C1 segment of cervical spinal cord (tissue), 14 donors: Measurements from ENCODE around the gene DNALI1.
A peak's percentile ranks its signal among the peaks of the same experiment; 100 is the strongest.
"Not testable (repeated sequence)": the region's sequence is repeated elsewhere in the genome, so short reads cannot be mapped to it uniquely, and the experiment has no call there.

ENCODE experiments used
- DNase-seq, 14 donors: peaks; one replicate each; lab custom pipeline; 2025; lab: John Stamatoyannopoulos, UW

The DNALI1 gene

DNA sequence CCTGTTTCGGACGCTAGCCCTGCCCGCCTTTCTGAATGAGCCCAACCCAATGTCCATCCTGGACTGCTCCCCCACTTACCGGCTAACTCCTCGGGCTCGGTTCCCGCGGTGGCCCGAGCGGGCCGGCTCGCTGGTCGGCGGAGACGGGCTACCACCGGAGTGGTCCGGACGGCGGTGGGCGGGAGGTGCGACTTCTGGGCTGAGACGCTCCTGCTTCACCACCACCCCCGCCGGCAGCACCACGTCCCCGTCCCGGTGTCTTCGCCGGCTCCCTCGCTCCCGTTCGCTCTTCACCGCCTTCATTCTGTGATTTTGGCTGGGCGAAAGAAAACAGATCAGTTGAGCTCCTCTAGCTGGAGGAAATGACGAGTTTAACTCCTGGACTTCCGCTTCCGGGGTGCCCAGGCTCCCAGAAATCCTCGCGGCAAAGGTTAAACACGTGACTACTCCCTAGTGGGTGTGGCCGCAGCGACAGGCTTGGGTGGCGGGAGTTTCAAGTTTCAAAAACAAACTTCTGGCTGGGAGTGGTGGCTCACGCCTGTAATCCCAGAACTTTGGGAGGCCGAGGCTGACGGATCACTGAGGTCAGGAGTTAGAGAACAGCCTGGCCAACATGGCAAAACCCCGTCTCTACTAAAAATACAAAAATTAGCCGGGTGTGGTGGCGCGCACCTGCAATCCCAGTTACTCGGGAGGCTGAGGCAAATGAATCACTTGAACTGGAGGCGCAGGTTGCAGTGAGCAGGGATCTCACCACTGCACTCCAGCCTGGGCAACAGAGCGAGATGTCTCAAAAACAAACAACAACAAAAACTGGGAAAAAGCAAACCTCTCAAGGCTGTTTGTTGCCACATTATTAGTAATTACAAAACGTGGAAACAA, 2.6 kb upstream of the DNALI1 start, which contains the start of gene SNIP1:
Gene SNIP1 (minus strand): TSS at position 367 of the 882 bp plus-strand sequence. CDS start 64 bp downstream, at position 303.
- peak; percentile 69 to 95 (median 90) for DNase-seq

DNA sequence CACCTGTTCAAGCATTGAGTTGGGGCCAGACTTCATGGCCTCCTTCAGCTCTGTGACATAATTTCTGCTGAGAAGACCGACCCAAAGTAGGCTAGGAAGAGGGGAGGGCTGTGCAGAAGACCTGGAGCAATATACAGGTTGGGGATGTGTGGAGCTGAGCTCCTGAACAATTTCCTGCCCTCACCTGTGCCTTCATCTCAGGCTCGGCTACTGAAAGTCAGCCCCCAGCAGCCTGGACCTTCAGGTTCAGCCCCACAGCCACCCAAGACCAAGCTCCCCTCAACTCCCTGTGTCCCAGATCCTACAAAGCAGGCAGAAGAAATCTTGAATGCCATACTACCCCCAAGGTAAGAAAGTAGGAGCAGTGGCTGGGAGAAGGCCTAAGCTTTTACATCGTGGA, 662 bp downstream of the DNALI1 start:
- DNase-seq = no peak

DNA sequence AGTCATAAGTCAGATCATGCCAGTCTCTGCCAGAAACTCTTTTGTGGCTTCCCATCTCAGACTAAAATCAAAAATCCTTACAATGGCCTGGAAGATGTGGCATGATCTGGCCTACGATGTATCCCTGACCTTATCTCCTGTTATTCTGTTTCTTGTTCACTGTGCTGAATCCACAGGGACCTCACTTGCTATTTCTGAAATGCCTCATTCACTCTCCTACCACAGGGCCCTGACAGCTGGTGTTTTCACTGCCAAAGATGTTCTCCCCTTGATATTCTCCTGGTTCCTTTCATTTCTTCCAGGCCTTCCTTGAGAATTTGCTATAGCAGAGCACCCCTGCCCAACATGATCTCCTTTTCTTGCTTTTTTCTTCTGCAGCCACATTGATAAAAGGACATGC, 1.7 kb downstream of the DNALI1 start:
- no peak for DNase-seq

DNA sequence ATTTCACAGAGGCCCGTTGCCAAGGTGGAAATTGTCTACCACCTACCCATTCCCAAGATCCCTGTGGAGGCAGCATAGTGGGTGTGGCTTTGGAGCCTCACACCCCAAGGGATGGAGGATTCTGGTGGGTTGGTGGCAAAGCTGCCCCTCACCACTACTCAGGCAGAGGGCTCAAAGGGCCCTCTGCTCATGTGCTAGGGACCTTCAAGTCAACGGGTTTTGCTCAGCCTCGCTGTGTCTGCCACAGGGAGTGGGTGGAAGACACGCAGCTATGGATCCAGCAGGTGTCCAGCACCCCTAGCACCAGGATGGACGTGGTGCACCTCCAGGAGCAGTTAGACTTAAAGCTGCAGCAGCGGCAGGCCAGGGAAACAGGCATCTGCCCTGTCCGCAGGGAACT, 2.3 kb downstream of the DNALI1 start:
- no peak for DNase-seq

DNA sequence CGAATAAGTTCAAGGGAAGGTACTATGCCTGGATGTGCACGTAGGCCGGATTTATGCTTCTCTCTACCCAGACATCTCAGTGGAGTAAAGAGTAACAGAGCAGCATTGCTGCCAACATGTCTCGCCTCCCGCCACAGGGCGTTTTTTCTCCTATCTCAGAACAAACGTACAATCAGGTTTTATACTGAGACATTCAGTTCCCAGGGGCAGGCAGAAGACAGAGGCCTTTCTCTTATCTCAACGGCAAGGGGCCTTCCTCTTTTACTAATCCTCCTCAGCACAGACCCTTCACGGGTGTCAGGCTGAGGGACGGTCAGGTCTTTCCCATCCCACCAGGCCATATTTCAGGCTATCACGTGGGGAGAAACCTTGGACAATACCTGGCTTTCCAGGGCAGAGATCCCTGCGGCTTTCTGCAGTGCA, 3.2 kb downstream of the DNALI1 start:
- DNase-seq = not testable (repeated sequence)

DNA sequence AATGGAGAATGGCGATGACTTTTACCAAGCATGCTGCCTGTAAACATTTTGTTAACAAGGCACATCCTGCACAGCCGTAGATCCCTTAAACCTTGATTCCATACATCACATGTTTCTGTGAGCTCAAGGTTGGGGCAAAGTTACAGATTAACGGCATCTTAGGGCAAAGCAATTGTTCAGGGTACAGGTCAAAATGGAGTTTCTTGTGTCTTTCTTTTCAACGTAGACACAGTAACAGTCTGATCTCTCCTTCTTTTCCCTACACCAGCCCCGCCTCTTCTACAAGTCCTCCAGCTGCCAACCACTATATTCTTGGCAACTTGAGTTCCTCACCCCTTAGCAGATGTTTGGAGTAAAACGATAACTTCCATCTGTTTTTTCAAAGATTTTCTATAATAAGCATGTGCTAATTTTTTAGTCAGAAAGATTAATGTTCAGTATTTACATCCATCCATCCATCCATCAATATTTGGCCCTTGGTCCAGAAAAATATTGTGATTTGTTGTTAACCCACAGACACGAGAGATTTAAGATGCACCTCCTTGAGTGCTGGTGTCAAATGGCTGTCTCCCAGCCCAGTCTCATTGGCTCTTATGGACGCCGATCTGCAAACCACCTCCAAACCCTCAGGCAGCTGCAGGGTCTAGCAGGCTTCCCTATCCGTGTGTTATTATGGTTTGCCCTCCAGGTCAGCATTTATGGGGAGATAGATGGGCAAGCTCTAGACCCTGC, 3.8 kb downstream of the DNALI1 start:
- DNase-seq = no peak

DNA sequence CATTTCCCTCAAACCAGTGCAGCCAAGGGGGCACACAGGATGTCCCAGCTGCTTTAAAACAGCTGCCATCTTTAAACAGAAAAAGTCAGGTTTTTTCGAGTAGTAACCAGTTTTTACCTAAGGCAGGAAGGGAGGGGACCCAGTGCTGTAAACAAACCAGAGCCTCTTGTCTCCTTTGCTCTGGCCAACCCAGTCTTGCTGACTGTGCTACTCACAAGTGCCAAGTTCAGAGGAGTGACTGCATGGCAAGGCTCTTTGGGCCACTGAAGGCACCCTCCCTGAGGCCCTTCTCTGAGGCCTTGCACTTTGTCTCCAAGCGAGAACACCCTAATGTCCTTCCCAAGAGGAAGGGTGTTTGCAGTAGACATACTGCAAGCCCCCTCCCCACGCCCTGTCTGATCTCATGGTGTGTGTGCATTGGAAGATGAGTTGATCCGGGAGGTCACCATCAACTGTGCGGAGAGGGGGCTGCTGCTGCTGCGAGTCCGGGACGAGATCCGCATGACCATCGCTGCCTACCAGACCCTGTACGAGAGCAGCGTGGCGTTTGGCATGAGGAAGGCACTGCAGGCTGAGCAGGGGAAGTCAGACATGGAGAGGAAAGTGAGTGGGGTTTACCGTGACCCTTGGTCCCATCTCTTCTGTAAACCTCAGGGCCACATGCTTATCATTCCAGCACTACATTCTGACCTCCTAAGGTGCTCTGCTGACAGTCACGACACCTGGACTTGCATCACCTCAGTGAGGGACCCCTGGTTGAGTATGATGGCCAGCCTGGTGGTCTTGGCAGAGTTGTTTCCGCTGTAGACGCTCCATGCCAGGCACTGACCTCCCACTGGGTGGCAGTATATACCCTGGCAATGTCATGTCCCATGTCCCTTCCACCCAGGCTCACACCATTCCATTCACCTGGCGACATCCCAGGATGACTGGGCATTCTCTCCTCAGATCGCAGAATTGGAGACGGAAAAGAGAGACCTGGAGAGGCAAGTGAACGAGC, 4.7 kb downstream of the DNALI1 start:
- no peak for DNase-seq

DNA sequence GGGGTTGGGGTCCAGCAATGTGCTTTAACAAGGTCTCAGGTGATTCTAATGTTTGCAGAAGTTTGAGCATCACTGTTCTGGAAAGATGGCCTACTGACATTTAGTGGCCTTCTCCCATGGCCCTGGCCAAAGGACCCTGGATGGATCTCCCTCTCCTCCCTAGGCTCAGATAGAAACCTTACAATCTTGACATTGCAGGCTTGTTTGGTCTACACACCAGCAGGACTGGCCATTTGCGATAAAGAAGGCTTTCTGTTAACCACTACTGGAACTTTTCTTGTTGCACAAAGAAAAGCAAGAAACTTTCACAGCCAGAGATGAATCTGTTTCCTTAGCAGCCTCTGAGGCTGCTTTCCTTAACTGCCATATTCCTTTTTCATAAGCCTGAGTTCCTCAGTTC, 6.2 kb downstream of the DNALI1 start:
- no peak for DNase-seq

DNA sequence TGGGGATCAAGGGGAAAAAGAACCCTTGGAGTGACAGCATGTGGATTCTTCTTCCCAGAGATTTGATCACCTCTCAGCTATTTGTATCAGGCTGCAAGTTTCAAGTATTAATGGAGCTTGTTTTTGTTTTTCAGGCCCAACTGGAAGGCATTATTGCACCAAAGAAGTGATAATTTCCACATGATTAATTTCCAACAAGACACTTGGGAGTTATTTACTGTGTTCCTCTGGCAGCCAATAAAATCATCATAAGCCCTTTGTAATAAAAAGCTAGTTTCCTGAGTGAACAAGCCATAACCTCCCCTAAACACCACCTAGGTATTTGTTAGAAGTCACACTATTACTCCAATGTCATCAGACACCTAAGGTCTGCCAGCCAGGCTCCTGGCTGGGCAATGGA, 8.2 kb downstream of the DNALI1 start:
- DNase-seq = no peak

DNA sequence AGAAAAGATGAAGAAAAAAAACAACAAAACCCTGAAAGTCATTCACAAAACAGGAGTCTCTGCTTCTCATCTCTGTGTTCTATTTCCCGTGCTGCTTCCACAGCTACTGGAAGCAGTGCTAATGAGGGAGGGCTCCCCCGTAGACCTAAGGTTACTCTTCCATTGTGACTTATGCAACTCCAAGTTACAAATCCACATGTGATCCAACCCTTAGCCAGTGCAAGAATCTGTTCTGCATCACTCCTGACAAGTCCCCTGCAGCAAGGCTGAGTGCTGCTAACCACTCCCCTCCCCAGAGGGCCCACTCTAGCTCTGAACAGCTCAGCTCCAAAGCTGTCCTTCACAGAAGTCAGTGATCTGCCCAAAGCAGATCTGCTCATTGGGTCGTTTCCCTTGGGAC, 10.3 kb downstream of the DNALI1 start:
- DNase-seq = no peak

DNA sequence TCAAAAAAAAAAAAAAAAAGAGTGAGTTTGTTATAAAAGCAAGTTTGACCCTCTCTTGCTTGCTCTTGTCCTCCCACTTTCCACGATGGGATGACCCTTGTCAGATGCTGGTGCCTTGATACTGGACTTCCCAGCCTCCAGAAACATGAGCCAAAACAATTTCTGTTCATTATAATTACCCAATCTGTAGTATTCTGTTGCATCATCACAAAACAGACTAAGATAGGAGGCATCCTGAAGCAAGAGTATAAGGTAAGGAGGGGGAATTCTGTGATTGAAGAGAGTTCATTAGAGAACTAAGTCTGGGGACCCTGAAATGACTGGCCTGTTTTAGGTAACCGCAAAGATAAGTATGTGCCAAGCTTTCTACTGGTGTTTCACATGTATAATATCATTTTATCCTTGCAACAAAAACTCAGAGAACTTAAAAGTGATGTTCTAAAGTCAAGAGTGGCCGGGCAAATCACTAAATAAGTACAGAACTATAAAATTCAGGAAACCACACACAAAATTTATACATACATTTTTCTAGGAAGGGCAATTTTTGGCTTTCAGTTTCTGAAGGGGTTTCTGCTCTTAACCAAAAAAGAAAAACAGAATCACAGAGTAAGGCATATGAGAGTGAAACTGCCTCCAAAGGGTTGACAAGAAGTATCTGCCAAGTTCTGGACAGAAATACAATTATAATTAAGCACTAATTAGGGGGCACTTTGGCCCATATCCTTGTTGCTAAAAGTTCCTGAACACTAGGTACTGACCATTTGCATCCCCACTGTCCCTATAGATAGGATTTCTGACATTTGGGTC, 14.0 kb downstream of the DNALI1 start:
- no peak for DNase-seq

DNA sequence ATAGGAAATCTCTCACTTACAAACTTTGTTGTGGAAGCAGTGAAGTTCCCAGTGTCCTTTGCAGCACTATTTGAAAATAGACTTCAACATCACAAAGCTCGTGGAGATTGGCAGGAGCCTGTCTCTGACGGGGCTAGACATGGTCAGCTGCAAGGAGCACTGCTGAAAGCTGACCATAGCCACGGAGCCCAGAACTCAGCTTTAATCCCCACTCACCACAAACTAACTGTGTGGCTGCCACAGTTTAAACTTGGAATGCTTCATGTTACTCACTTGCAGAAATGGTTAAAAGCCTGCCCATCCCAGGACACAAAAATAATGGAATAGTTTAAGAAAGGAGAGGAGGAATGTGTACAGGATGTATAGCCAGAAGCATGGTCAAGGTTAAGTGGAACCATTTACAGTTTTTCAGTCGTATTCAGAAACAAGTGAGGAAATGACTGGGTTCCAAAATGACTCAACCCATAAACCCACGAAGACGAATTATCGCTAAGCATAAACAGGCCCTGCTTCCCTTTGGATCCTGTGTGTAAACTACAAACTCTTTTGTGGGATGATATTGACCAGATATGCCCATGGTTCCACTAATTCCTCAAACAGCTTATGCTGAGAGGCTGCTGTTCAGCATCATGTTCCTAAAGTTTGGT, 18.2 kb downstream of the DNALI1 start:
- DNase-seq = no peak

DNA sequence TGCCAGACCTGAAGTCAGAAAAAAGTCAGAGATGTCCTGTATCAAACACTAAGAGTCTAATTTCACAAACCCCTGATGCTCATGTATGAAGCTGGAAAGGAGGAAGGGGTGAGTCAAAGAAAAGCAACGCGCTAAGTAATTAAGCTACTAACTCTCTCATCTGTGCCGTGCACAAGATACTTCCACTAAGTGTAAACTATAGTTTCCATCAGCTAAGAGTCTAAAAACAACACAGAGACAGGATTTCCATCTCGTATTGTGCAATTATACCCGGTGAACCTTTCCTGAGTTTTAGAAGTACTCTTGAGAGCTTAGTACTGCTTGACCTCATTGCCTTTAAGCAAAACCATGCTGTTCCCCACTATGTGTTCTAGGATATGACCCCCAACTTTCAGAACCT, 19.0 kb downstream of the DNALI1 start:
- DNase-seq = no peak

DNA sequence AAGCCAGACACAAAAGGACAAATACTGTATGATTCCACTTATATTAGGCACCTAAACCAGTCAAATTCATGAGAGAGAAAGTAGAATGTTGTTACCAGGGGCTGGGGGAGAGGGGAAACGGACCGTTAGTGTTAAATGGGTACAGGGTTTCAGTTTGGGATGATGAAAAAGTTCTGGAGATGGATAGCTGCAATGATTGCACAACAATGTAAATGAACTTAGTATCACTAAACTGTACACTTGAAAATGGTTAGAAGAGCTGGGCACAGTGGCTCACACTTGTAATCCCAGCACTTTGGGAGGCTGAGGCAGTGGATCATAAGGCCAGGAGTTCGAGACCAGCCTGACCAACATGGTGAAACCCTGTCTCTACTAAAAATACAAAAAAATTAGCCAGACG, 27.8 kb downstream of the DNALI1 start:
- not testable (repeated sequence) for DNase-seq

DNA sequence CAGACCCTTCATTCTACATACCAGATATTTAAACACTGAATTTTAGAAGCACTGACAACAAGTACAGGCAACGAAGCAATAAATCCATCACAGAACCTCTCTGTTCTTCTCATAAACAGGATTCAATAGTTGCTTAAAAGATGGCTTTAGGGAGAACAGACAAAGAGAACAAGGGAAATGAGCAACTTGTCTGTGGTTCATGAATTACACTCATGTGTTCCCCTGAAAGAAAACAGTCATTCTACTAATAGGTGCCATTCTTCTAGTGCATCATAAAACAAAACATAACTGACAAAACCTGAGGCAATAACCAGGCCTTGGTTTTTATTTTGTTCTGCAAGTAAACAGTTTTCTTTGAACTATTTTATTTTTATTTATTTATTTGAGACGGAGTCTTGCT, 32.2 kb downstream of the DNALI1 start:
- no peak for DNase-seq

DNA sequence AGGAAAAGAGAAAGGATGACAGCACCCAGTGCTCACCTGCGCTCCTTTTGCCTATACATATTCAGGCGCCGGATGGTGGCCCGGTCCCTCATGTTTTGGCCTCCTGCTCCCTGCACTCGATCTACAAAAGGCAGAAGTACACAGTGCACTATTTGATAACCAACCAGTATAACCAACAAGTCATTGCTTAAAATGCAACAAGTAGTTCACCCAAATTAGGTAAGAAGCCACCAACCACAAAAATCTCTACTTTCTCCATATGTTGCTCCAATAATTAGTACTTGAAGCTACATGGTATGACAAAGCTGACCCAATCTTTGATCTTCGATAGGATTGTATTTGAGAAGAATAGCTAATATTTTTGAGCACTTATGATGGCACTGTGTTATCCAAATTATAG, 37.0 kb downstream of the DNALI1 start:
- DNase-seq = no peak

DNA sequence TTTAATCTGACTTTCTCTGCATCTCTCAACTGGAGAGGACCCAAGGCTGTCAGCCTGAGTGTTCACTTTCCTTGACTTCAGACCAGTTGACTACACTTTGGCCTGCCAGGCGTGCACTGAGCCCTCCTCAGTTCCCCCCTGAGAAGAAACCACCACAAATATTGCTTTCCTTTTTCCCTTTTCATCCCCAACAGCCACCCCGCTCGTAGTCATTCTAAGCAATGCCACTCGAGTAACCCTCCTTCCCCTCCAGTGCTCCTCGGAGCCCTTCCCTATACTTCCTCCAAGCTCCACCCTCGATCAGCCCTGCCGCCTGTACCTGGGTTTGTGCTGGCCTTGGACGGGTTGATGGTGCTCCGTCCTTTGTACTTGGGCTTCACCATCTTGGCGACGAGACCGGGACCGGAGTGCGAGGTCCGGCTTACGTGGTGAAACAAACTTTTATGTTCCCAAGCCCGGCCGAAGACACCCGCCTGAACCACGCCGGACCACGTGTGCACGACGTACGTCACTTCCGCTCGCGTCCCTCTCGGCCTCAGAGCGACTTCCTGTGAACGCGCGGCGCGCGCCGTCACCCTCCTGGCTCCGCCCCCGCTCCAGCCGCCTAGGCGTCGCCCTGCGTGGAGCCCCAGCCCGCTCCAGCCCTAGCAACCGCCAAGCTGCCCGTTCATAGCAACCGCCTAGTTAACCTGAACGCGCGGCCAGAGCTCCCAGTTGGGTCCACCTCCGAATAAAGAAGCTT, 38.9 kb downstream of the DNALI1 start, which contains the start of gene GNL2:
Gene GNL2 (minus strand): TSS at position 498 of the 742 bp plus-strand sequence. CDS start 115 bp downstream, at position 383.
- DNase-seq = peak; percentile 39 to 95 (median 88)

DNA sequence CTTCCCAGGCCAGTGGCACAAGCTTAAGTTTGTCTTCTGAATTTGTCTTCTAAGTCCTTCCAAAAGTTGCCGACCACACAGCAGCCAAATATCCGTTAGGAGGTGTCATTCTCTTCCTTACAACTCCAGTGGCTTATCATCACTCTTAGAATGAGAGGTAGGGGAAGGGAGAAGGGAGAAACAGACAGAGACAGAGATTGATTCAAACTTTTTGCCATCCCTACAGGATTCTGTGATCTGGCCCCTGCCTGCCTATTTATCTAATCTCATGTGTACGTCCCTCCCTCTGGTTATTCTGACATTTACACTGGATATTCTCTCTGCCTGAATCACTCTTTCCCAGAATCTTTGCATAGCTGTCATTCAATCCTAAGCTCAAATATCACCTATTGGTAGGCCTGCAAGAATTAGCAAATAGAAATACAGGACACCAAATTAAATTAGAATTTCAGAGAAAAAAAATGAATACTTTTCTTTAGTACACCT, 39.5 kb downstream of the DNALI1 start:
- DNase-seq = no peak

DNA sequence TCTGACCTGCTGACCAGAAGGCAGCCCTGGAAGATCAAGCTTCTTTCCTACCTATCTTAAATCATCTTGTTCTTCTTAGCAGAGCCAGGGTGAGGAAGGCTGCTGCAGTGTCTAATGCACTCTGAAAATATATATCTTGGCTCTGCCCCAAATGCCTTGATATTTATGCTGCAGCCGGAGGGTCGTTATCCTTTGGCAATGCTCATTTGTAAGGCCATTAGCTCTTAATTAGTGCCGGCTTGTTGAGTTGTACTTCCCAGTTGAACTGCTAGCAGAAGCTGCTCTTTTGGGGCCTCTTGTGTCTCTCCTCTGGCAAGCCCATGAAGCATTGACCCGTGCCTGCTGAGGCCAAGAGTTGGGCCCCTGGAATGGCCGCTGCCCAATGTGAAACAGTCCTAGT, 43.2 kb downstream of the DNALI1 start:
- no peak for DNase-seq
